Measurements from ENCODE around the gene LRRC38. TPM values are rescaled to one million over a fixed set of nuclear protein-coding genes. Genes with fewer than 3 reads are reported as not detected.

Gene LRRC38
- total and polyA plus RNA-seq, 4 donors, result not detected

- Histone ChIP-seq H3K9me3 (ENCODE audit: control insufficient read depth, low read length) (peaks cover 1% of the 10 kb centered on the region), H3K4me3 (ENCODE audit: low read length in 2 of 2) (no peak overlapping the region), H3K27me3 (ENCODE audit: control insufficient read depth in 1 of 2, insufficient read depth in 2 of 2, low read length in 1 of 2) (no peaks in the 10 kb centered on the region), H3K27ac (ENCODE audit: low read depth in 1 of 2, low read length in 2 of 2) (no peak overlapping the region), H3K4me1 (ENCODE audit: control insufficient read depth in 1 of 2, insufficient read depth in 2 of 2, low read length in 2 of 2) (no peaks in the 10 kb centered on the region), H3K36me3 (ENCODE audit: control insufficient read depth in 1 of 2, insufficient read depth in 2 of 2, low read length in 1 of 2) (no peaks in the 10 kb centered on the region)
- no peak for DNase-seq
- WGBS, 2 donors, result 43 to 47% methylated on average over 12 of the region's 12 CpGs
- intact Hi-C loops (cut with DNase I), result no loop called here
- ATAC-seq (ENCODE audit: low FRiP score), result no peak
Observed at GRCh38 chr1:13492711-13493110, 21.1 kb downstream of the LRRC38 start.

DNA sequence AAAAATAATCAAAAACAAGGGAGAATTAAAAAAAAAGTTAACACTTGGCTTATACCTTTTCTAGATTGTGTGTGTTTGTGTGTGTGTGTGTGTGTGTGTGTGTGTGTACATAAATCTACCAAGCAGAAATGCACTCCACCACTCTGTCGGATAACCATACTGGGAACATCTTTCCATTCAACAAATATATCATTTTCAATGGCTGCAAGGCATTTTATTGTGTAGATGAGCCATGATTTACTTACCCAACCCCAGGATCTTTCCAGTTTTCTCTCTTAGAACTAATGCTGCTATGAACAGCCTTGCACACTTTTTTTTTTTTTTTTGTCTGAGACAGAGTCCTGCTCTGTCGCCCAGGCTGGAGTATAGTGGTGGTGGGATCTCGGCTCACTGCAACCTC, 25.8 kb downstream of the LRRC38 start:
- WGBS, 2 donors, result 86% methylated on average over 3 of the region's 3 CpGs
- ATAC-seq (ENCODE audit: low FRiP score) (no peak), DNase-seq (no peak)
- Histone ChIP-seq H3K9me3 (ENCODE audit: control insufficient read depth, low read length) (peaks cover 3% of the 10 kb centered on the region), H3K27me3 (ENCODE audit: control insufficient read depth in 1 of 2, insufficient read depth in 2 of 2, low read length in 1 of 2) (no peaks in the 10 kb centered on the region), H3K4me1 (ENCODE audit: control insufficient read depth in 1 of 2, insufficient read depth in 2 of 2, low read length in 2 of 2) (no peaks in the 10 kb centered on the region), H3K36me3 (ENCODE audit: control insufficient read depth in 1 of 2, insufficient read depth in 2 of 2, low read length in 1 of 2) (no peaks in the 10 kb centered on the region), H3K27ac (ENCODE audit: low read depth in 1 of 2, low read length in 2 of 2) (no peak overlapping the region), H3K4me3 (ENCODE audit: low read length in 2 of 2) (no peak overlapping the region)
- intact Hi-C loops (cut with DNase I), result no loop called here

- ATAC-seq (ENCODE audit: low FRiP score) (peak; percentile 37), DNase-seq (peak in 1 of 2 donors; percentile 15)
- H3K27ac ChIP-seq (ENCODE audit: low read depth in 1 of 2, low read length in 2 of 2), result no peak overlapping the region
- no peaks in the 10 kb centered on the region for H3K4me1 ChIP-seq (ENCODE audit: control insufficient read depth in 1 of 2, insufficient read depth in 2 of 2, low read length in 2 of 2)
- no peaks in the 10 kb centered on the region for H3K36me3 ChIP-seq (ENCODE audit: control insufficient read depth in 1 of 2, insufficient read depth in 2 of 2, low read length in 1 of 2)
- H3K27me3 ChIP-seq (ENCODE audit: control insufficient read depth in 1 of 2, insufficient read depth in 2 of 2, low read length in 1 of 2), result no peaks in the 10 kb centered on the region
- peaks cover 3% of the 10 kb centered on the region for H3K9me3 ChIP-seq (ENCODE audit: control insufficient read depth, low read length)
- H3K4me3 ChIP-seq (ENCODE audit: low read length in 2 of 2), result no peak overlapping the region
- 73% methylated on average over 17 of the region's 17 CpGs for WGBS, 2 donors
- intact Hi-C loops (cut with DNase I), result no loop called here
Observed at GRCh38 chr1:13487143-13487868, 26.5 kb downstream of the LRRC38 start.

GRCh38 chr1:13483946-13484345, 29.9 kb downstream of the LRRC38 start:
- Histone ChIP-seq H3K4me1 (ENCODE audit: control insufficient read depth in 1 of 2, insufficient read depth in 2 of 2, low read length in 2 of 2) (no peaks in the 10 kb centered on the region), H3K36me3 (ENCODE audit: control insufficient read depth in 1 of 2, insufficient read depth in 2 of 2, low read length in 1 of 2) (no peaks in the 10 kb centered on the region), H3K9me3 (ENCODE audit: control insufficient read depth, low read length) (peaks cover 2% of the 10 kb centered on the region), H3K27me3 (ENCODE audit: control insufficient read depth in 1 of 2, insufficient read depth in 2 of 2, low read length in 1 of 2) (no peaks in the 10 kb centered on the region), H3K27ac (ENCODE audit: low read depth in 1 of 2, low read length in 2 of 2) (no peak overlapping the region), H3K4me3 (ENCODE audit: low read length in 2 of 2) (no peak overlapping the region)
- intact Hi-C loops (cut with DNase I), result no loop called here
- WGBS, 2 donors, result 73 to 75% methylated on average over 12 of the region's 12 CpGs
- ATAC-seq (ENCODE audit: low FRiP score) (no peak), DNase-seq (no peak)

- no peak for ATAC-seq (ENCODE audit: low FRiP score)
- no peak for DNase-seq
- Histone ChIP-seq H3K27me3 (ENCODE audit: control insufficient read depth in 1 of 2, insufficient read depth in 2 of 2, low read length in 1 of 2) (no peaks in the 10 kb centered on the region), H3K4me1 (ENCODE audit: control insufficient read depth in 1 of 2, insufficient read depth in 2 of 2, low read length in 2 of 2) (no peaks in the 10 kb centered on the region), H3K36me3 (ENCODE audit: control insufficient read depth in 1 of 2, insufficient read depth in 2 of 2, low read length in 1 of 2) (no peaks in the 10 kb centered on the region), H3K9me3 (ENCODE audit: control insufficient read depth, low read length) (peaks cover 6% of the 10 kb centered on the region), H3K4me3 (ENCODE audit: low read length in 2 of 2) (no peak overlapping the region), H3K27ac (ENCODE audit: low read depth in 1 of 2, low read length in 2 of 2) (no peak overlapping the region)
- WGBS, 2 donors, result 66 to 69% methylated on average over 4 of the region's 4 CpGs
- intact Hi-C loops (cut with DNase I), result no loop called here
Observed at GRCh38 chr1:13482600-13482999, 31.2 kb downstream of the LRRC38 start.

DNA sequence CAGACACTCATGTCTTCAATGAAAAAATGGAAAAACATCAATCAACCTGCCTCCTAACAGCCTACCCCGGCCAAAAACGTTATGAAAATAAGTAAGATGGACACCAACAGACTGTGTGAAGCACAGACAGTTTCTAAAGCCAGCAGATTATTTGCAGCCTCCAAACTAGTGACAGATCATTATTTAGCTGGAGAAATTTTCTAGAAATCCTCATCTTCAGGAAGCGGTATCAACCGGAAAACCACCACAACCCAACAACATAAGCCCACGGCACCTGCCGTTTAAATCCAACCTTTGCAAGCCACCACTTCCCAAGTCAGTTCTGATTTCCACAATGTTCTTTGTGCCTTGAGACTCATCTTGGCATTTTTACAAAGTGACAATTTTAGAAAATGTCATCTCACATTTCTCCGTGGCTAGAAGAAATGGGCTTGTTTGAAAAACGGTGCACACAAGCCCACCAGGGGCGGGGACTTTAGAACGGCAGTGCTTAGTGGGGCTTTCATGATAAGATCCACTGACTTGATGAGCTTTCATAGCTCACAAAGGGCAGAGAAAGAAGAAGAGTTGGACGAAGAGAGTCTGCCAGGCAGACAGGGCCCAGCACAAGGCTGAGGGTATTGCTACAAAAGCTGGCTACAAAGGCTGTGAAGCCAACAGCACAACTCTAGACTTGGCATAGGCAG, 34.5 kb downstream of the LRRC38 start:
- 55 to 61% methylated on average over 11 of the region's 11 CpGs for WGBS, 2 donors
- Histone ChIP-seq H3K4me3 (ENCODE audit: low read length in 2 of 2) (no peak overlapping the region), H3K4me1 (ENCODE audit: control insufficient read depth in 1 of 2, insufficient read depth in 2 of 2, low read length in 2 of 2) (no peaks in the 10 kb centered on the region), H3K27ac (ENCODE audit: low read depth in 1 of 2, low read length in 2 of 2) (no peak overlapping the region), H3K9me3 (ENCODE audit: control insufficient read depth, low read length) (peaks cover 4% of the 10 kb centered on the region), H3K27me3 (ENCODE audit: control insufficient read depth in 1 of 2, insufficient read depth in 2 of 2, low read length in 1 of 2) (no peaks in the 10 kb centered on the region), H3K36me3 (ENCODE audit: control insufficient read depth in 1 of 2, insufficient read depth in 2 of 2, low read length in 1 of 2) (no peaks in the 10 kb centered on the region)
- DNase-seq (no peak), ATAC-seq (ENCODE audit: low FRiP score) (no peak)
- intact Hi-C loops (cut with DNase I), result no loop called here

DNA sequence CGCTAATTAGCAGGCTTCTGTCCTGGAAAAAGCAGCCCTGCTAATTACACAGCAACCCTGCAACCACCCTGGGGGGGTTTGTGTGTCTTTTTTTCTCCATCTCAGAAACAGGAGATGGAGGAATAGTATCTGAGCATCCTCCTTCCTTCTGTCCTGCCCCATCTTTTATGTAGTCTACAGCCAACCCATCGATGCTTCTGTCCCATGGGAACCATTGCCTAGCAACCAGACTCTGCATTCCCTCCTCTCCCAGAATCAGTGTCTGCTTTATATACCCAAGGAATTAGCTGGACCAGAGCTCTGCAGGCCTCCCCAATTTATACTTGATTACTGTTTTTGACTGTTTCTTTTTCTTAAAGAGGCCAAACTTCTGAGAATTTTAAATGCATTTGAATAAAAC, 35.1 kb downstream of the LRRC38 start:
- DNase-seq (no peak), ATAC-seq (ENCODE audit: low FRiP score) (no peak)
- H3K36me3 ChIP-seq (ENCODE audit: control insufficient read depth in 1 of 2, insufficient read depth in 2 of 2, low read length in 1 of 2), result no peaks in the 10 kb centered on the region
- no peaks in the 10 kb centered on the region for H3K4me1 ChIP-seq (ENCODE audit: control insufficient read depth in 1 of 2, insufficient read depth in 2 of 2, low read length in 2 of 2)
- peaks cover 4% of the 10 kb centered on the region for H3K9me3 ChIP-seq (ENCODE audit: control insufficient read depth, low read length)
- H3K4me3 ChIP-seq (ENCODE audit: low read length in 2 of 2), result no peak overlapping the region
- no peak overlapping the region for H3K27ac ChIP-seq (ENCODE audit: low read depth in 1 of 2, low read length in 2 of 2)
- intact Hi-C loops (cut with DNase I), result no loop called here
- WGBS, 2 donors, result 55 to 63% methylated on average over 2 of the region's 2 CpGs
- H3K27me3 ChIP-seq (ENCODE audit: control insufficient read depth in 1 of 2, insufficient read depth in 2 of 2, low read length in 1 of 2), result no peaks in the 10 kb centered on the region

DNA sequence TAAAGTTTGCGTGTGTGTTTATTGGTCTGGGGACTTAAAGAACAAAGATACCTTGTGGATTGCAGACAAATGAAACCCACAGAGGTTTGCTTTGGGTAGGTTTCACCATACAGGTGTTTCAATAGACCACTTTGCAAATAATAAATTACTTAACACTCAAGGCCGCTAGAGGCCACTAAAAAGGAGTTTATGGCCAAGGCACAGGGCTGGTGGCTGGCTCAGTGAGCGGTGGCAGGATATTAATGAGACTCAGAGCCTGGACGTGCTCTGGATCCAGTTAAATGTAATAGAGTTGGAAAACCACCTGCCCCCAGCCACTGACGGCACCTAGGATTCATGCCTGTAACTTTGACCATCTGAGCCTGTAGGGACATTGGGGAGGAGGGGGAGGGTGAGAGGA, 44.5 kb downstream of the LRRC38 start:
- H3K36me3 ChIP-seq (ENCODE audit: control insufficient read depth in 1 of 2, insufficient read depth in 2 of 2, low read length in 1 of 2), result no peaks in the 10 kb centered on the region
- no peak overlapping the region for H3K4me3 ChIP-seq (ENCODE audit: low read length in 2 of 2)
- DNase-seq (peak in 1 of 2 donors; percentile 1), ATAC-seq (ENCODE audit: low FRiP score) (no peak)
- no peaks in the 10 kb centered on the region for H3K27me3 ChIP-seq (ENCODE audit: control insufficient read depth in 1 of 2, insufficient read depth in 2 of 2, low read length in 1 of 2)
- 20 to 23% methylated on average over 5 of the region's 5 CpGs for WGBS, 2 donors
- no peaks in the 10 kb centered on the region for H3K4me1 ChIP-seq (ENCODE audit: control insufficient read depth in 1 of 2, insufficient read depth in 2 of 2, low read length in 2 of 2)
- H3K27ac ChIP-seq (ENCODE audit: low read depth in 1 of 2, low read length in 2 of 2), result no peak overlapping the region
- H3K9me3 ChIP-seq (ENCODE audit: control insufficient read depth, low read length), result no peaks in the 10 kb centered on the region
- intact Hi-C loops (cut with DNase I), result no loop called here

DNA sequence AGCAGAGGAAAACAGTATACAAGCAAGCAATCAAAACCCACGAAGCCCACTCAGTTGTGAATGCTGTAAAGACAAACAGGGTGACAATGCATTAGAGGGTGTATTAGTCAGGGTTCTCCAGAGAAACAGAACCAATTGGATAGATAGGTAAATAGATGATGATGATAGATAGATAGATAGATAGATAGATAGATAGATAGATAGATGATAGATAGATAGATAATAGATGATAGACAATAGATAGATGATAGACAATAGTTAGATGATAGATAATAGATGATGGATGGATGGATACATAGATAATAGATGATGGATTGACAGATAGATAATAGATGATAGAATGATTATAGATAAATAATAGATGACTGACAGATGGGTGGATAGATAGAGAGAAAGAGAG, 48.3 kb downstream of the LRRC38 start:
- H3K4me3 ChIP-seq (ENCODE audit: low read length in 2 of 2), result no peak overlapping the region
- H3K9me3 ChIP-seq (ENCODE audit: control insufficient read depth, low read length), result no peaks in the 10 kb centered on the region
- H3K27ac ChIP-seq (ENCODE audit: low read depth in 1 of 2, low read length in 2 of 2), result no peak overlapping the region
- WGBS, 2 donors, result 50 to 59% methylated on average over 1 of the region's 1 CpG
- no peak for ATAC-seq (ENCODE audit: low FRiP score)
- H3K36me3 ChIP-seq (ENCODE audit: control insufficient read depth in 1 of 2, insufficient read depth in 2 of 2, low read length in 1 of 2), result no peaks in the 10 kb centered on the region
- no peak for DNase-seq
- H3K27me3 ChIP-seq (ENCODE audit: control insufficient read depth in 1 of 2, insufficient read depth in 2 of 2, low read length in 1 of 2), result no peaks in the 10 kb centered on the region
- H3K4me1 ChIP-seq (ENCODE audit: control insufficient read depth in 1 of 2, insufficient read depth in 2 of 2, low read length in 2 of 2), result no peaks in the 10 kb centered on the region
- intact Hi-C loops (cut with DNase I), result no loop called here
